Fibroblast of lung (primary cell): Measurements from ENCODE around the gene INTS15. TPM values are rescaled to one million over a fixed set of nuclear protein-coding genes. Genes with fewer than 3 reads are reported as not detected.

ENCODE experiments used
- DNase-seq, 2 donors: peaks; one replicate each; pipeline versions ENCODE4 v3.0.0 to v3.0.0-alpha.2; 2010; ENCODE audit warnings: low read depth in 2 of 2
- H2AFZ ChIP-seq: 2 replicates; pipeline ENCODE4 v1.5.1; 2012; ENCODE audit warnings: low read length, control low read depth, inconsistent platforms
- H3K27ac ChIP-seq: 2 replicates; pipeline ENCODE4 v1.5.1; 2011; ENCODE audit warnings: low read length, control low read depth; ENCODE audit not compliant: insufficient read depth
- H3K27me3 ChIP-seq: 2 replicates; pipeline ENCODE4 v1.5.1; 2011; ENCODE audit warnings: mild to moderate bottlenecking, low read length; ENCODE audit not compliant: control insufficient read depth, insufficient read depth
- H3K36me3 ChIP-seq: 2 replicates; pipeline ENCODE4 v1.5.1; 2011; ENCODE audit warnings: low read length; ENCODE audit not compliant: control insufficient read depth, insufficient read depth
- H3K4me1 ChIP-seq: 2 replicates; pipeline ENCODE4 v1.5.1; 2011; ENCODE audit warnings: low read length; ENCODE audit not compliant: control insufficient read depth, insufficient read depth; ENCODE audit errors: extremely low read depth
- H3K4me2 ChIP-seq: 2 replicates; pipeline ENCODE4 v1.5.1; 2011; ENCODE audit warnings: low read length, control low read depth; ENCODE audit not compliant: insufficient read depth; ENCODE audit errors: extremely low read depth
- H3K4me3 ChIP-seq, 4 experiments: fragments of 200-600 bp in 1 of 4; sonication (generic) in 1 of 4; replicated peaks in 1 of 4; 2 replicates each; pipeline ENCODE4 v1.5.1; 2011 to 2016; ENCODE audit warnings: low read length in 4 of 4, low read depth in 3 of 4, mild to moderate bottlenecking in 3 of 4, control low read depth in 2 of 4, inconsistent platforms in 1 of 4, mixed read lengths in 1 of 4; ENCODE audit not compliant: insufficient read depth in 1 of 4; ENCODE audit errors: control extremely low read depth in 1 of 4
- H3K79me2 ChIP-seq: 2 replicates; pipeline ENCODE4 v1.5.1; 2012; ENCODE audit warnings: mild to moderate bottlenecking, low read length, inconsistent platforms; ENCODE audit not compliant: control insufficient read depth, insufficient read depth
- H3K9ac ChIP-seq: 2 replicates; pipeline ENCODE4 v1.5.1; 2011; ENCODE audit warnings: mild to moderate bottlenecking, low read length, control low read depth; ENCODE audit not compliant: insufficient read depth
- H3K9me3 ChIP-seq: 2 replicates; pipeline ENCODE4 v1.5.1; 2012; ENCODE audit warnings: low read depth, low read length; ENCODE audit not compliant: control insufficient read depth, insufficient read depth
- H4K20me1 ChIP-seq: 2 replicates; pipeline ENCODE4 v1.5.1; 2011; ENCODE audit warnings: low read length; ENCODE audit not compliant: control insufficient read depth, insufficient read depth; ENCODE audit errors: extremely low read depth
- EZH2 ChIP-seq: IDR thresholded peaks from 2 replicates; pipeline ENCODE4 v1.5.1; 2012; ENCODE audit warnings: low read length, control low read depth, mild to moderate bottlenecking; ENCODE audit errors: missing control alignments
- polyA plus RNA-seq, 2 donors: library from polyadenylated mRNA; depleted of rRNA in 1 of 2; stranded (reverse) in 1 of 2; unstranded in 1 of 2; fragments of >200 nt; gene quantifications; 2 replicates each; pipeline ENCODE4 v1.2.1, GENCODE V29; 2011 to 2012; ENCODE audit warnings: missing spikeins in 1 of 2
- total RNA-seq: library from RNA; depleted of rRNA; stranded (reverse); fragments of >200 nt; gene quantifications from 2 replicates; pipeline ENCODE4 v1.2.1, GENCODE V29; 2014
- TF ChIP-seq, protein P1 (sequence below), 2 donors: IDR thresholded peaks in 1 of 2; conservative IDR thresholded peaks in 1 of 2; 1 replicate in 1 of 2; 2 replicates in 1 of 2; pipeline ENCODE4 v1.5.1; 2011 to 2012; ENCODE audit warnings: low read length in 2 of 2, control low read depth in 1 of 2, inconsistent platforms in 1 of 2, low read depth in 1 of 2, mild to moderate bottlenecking in 1 of 2

INTS15 gene
- total and polyA plus RNA-seq, 2 donors (not counting 1 experiment from before 2014, with no cell fraction given) = 7.1 to 11.7 TPM

DNA sequence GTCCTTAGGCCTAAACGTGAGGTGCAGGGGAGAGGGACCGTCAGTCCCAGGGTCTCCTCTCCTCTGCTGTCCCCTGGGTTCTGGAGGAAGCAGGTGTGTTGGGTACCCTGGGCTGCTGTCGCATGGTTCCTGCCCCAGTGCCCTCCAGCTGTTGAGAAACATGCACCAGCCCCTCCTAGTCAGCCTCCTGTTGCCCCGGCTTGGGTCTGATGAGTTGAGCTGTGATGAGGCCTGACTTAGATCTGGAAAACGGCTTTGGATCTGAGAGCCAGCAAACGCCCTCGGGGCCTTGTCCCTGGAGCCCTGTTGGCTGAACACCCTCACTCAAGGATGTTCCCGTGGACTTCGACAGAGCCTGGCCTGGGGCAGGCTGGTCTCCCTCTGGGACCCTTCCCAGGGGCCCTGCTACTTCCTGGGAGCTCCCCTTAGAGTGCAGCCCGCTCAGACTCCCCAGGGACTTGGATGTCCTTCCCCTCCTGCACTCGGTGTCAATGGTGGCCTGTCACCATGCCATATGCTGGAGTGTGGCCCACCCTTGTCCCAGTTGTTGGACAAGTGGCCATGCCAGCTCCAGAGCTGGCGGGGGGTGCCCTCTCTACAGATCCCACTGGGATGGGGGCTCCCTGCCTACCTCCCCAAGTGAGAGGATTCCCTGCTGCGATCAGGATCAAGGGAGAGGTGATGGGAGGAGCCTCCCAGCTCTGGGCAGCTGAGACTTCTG is 59.6 kb downstream of the INTS15 start:
- no peak overlapping the region for H3K4me3 ChIP-seq
- no peaks in the 10 kb centered on the region for H3K9me3 ChIP-seq
- H3K36me3 ChIP-seq = peaks cover 25% of the 10 kb centered on the region
- no peak overlapping the region for H3K9ac ChIP-seq
- H3K4me1 ChIP-seq = no peaks in the 10 kb centered on the region
- TF ChIP-seq EZH2 = no peak
- TF ChIP-seq, protein P1, sequence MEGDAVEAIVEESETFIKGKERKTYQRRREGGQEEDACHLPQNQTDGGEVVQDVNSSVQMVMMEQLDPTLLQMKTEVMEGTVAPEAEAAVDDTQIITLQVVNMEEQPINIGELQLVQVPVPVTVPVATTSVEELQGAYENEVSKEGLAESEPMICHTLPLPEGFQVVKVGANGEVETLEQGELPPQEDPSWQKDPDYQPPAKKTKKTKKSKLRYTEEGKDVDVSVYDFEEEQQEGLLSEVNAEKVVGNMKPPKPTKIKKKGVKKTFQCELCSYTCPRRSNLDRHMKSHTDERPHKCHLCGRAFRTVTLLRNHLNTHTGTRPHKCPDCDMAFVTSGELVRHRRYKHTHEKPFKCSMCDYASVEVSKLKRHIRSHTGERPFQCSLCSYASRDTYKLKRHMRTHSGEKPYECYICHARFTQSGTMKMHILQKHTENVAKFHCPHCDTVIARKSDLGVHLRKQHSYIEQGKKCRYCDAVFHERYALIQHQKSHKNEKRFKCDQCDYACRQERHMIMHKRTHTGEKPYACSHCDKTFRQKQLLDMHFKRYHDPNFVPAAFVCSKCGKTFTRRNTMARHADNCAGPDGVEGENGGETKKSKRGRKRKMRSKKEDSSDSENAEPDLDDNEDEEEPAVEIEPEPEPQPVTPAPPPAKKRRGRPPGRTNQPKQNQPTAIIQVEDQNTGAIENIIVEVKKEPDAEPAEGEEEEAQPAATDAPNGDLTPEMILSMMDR (conservative IDR thresholded peaks at IDR 0.05 in 1 of 2, IDR thresholded peaks at IDR 0.05 in 1 of 2; ENCODE audit: low read depth in 1 of 2, low read length in 2 of 2) = no peak
- no peak overlapping the region for H3K4me2 ChIP-seq
- no peaks in the 10 kb centered on the region for H3K79me2 ChIP-seq
- no peak for DNase-seq
- no peaks in the 10 kb centered on the region for H4K20me1 ChIP-seq
- no peak overlapping the region for H3K27ac ChIP-seq
- H2AFZ ChIP-seq = no peak overlapping the region
- no peaks in the 10 kb centered on the region for H3K27me3 ChIP-seq

DNA sequence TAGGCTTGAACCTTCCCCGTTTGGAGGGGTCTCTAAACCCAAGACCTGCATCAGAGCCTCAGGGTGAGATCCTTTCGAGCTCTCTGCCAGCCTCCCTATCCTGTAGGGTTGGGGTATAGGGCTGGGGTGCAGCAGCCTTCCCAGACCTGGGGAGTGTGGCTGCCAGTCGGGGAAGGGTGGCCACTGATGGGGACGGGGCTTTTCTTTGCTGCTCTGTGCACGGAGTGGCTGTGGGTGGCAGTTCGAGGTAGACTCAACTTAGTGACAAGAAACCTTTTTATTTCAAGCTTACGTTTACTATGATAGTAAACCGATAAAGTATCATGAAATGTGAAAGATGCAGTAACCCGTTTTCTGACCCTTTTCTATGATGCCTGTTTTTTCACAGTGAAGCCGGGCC is 60.3 kb downstream of the INTS15 start:
- Histone ChIP-seq H3K27me3 (no peaks in the 10 kb centered on the region), H3K9me3 (no peaks in the 10 kb centered on the region), H3K9ac (no peak overlapping the region), H3K36me3 (peaks cover 28% of the 10 kb centered on the region), H3K4me2 (no peak overlapping the region), H3K27ac (no peak overlapping the region), H3K4me1 (no peaks in the 10 kb centered on the region), H2AFZ (no peak overlapping the region), H3K4me3 (no peak overlapping the region), H4K20me1 (no peaks in the 10 kb centered on the region), H3K79me2 (no peaks in the 10 kb centered on the region)
- no peak for DNase-seq
- no peak for TF ChIP-seq EZH2
- TF ChIP-seq, protein P1 (conservative IDR thresholded peaks at IDR 0.05 in 1 of 2, IDR thresholded peaks at IDR 0.05 in 1 of 2; ENCODE audit: low read depth in 1 of 2, low read length in 2 of 2) = no peak

DNA sequence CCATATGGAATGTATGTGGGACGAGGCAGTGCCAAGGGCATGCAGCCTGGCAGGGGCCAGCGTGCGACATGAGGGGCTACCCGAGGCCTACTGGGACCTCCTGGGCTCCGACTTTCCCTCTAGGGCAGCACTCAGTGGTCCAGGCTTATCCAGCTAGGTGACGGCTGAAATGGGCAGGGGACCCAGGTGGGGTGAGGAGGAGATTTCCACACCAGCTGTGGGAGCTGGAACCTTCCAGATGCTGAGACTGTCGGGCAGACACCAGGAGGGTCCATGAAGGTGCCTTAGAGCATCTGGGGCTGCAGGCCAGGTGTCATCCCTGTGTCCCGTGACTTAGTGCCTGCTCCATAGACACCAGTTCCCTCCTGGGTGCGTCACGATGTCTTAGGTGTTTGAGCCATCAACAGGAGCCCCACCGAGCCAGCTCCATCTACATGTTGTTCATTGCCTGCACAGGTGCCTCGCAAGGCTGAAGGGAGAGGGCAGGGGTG is 60.7 kb downstream of the INTS15 start:
- Histone ChIP-seq H3K9ac (no peak overlapping the region), H3K36me3 (peaks cover 28% of the 10 kb centered on the region), H3K27ac (no peak overlapping the region), H2AFZ (no peak overlapping the region), H4K20me1 (no peaks in the 10 kb centered on the region), H3K4me1 (no peaks in the 10 kb centered on the region), H3K9me3 (no peaks in the 10 kb centered on the region), H3K4me3 (no peak overlapping the region), H3K27me3 (no peaks in the 10 kb centered on the region), H3K79me2 (no peaks in the 10 kb centered on the region), H3K4me2 (no peak overlapping the region)
- TF ChIP-seq, protein P1 (conservative IDR thresholded peaks at IDR 0.05 in 1 of 2, IDR thresholded peaks at IDR 0.05 in 1 of 2; ENCODE audit: low read depth in 1 of 2, low read length in 2 of 2) = no peak
- TF ChIP-seq EZH2 = no peak
- no peak for DNase-seq
